C4-2B (cell line): ENCODE measurements around the gene ZBTB16.

ENCODE experiments used
- ZFX ChIP-seq: fragments of 450-650 bp; IDR thresholded peaks from 2 replicates; pipeline ENCODE4 v1.6.1; 2017
- TF ChIP-seq, protein P1 (sequence below): fragments of 450-650 bp; conservative IDR thresholded peaks from 2 replicates; pipeline ENCODE4 v1.5.1; 2017; ENCODE audit warnings: mild to moderate bottlenecking

DNA sequence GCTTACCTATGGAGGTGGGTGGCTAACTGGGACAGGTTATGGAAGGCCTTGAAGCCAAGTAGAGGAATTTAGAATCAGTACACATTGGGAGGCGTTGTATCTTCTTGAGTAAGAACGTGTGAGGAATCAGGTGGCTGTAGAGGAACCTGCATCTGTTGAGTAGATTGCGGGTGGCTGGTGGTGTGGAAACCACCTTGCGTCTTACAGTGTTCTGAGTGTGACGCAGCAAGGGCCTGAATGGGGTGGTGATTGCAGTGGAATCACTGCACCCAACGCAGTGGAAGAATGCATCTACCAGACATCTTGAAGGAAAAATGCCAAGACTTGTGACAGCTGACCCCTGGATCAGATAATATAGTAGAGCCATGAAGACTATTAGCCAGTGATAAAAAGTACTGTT lies 125.9 kb downstream of the ZBTB16 start:
- TF ChIP-seq, protein P1, sequence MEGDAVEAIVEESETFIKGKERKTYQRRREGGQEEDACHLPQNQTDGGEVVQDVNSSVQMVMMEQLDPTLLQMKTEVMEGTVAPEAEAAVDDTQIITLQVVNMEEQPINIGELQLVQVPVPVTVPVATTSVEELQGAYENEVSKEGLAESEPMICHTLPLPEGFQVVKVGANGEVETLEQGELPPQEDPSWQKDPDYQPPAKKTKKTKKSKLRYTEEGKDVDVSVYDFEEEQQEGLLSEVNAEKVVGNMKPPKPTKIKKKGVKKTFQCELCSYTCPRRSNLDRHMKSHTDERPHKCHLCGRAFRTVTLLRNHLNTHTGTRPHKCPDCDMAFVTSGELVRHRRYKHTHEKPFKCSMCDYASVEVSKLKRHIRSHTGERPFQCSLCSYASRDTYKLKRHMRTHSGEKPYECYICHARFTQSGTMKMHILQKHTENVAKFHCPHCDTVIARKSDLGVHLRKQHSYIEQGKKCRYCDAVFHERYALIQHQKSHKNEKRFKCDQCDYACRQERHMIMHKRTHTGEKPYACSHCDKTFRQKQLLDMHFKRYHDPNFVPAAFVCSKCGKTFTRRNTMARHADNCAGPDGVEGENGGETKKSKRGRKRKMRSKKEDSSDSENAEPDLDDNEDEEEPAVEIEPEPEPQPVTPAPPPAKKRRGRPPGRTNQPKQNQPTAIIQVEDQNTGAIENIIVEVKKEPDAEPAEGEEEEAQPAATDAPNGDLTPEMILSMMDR, result no peak
- no peak for TF ChIP-seq ZFX
